Astrocyte (in vitro differentiated cells and primary cell): ENCODE measurements around the gene GPC5. TPM values are rescaled to one million over a fixed set of nuclear protein-coding genes. Genes with fewer than 3 reads are reported as not detected.

Source experiments
- DNase-seq: peaks from one replicate; pipeline ENCODE4 v3.0.0-alpha.2; 2010; ENCODE audit warnings: low read depth
- FAIRE-seq: peaks from 2 replicates; lab custom pipeline; 2011; peaks lifted over from hg19 to GRCh38; lab: Jason Lieb, UNC
- H2AFZ ChIP-seq: 2 replicates; pipeline ENCODE4 v1.6.0; 2012; ENCODE audit warnings: low read depth, low read length, inconsistent platforms
- H3K27ac ChIP-seq: 2 replicates; pipeline ENCODE4 v1.5.1; 2011; ENCODE audit warnings: low read depth, low read length, inconsistent platforms
- H3K27me3 ChIP-seq: 2 replicates; pipeline ENCODE4 v1.6.0; 2011; ENCODE audit warnings: low read length, inconsistent platforms; ENCODE audit not compliant: insufficient read depth
- H3K36me3 ChIP-seq: 2 replicates; pipeline ENCODE4 v1.5.1; 2011; ENCODE audit warnings: low read length, inconsistent platforms; ENCODE audit not compliant: insufficient read depth
- H3K4me1 ChIP-seq: 2 replicates; pipeline ENCODE4 v1.5.1; 2011; ENCODE audit warnings: low read length, inconsistent platforms; ENCODE audit not compliant: insufficient read depth
- H3K4me2 ChIP-seq: 2 replicates; pipeline ENCODE4 v1.6.0; 2012; ENCODE audit warnings: low read length, inconsistent platforms
- H3K4me3 ChIP-seq: 2 replicates; pipeline ENCODE4 v1.5.1; 2011; ENCODE audit warnings: low read depth, mild to moderate bottlenecking, low read length, inconsistent platforms; ENCODE audit not compliant: insufficient read depth
- H3K79me2 ChIP-seq: 2 replicates; pipeline ENCODE4 v1.6.0; 2012; ENCODE audit warnings: mild to moderate bottlenecking, low read length, inconsistent platforms; ENCODE audit not compliant: insufficient read depth
- H3K9ac ChIP-seq: 2 replicates; pipeline ENCODE4 v1.6.0; 2012; ENCODE audit warnings: mild to moderate bottlenecking, low read length, inconsistent platforms
- H3K9me3 ChIP-seq: 2 replicates; pipeline ENCODE4 v1.5.1; 2012; ENCODE audit warnings: low read depth, mild to moderate bottlenecking, low read length, inconsistent platforms; ENCODE audit not compliant: insufficient read depth
- H4K20me1 ChIP-seq: 2 replicates; pipeline ENCODE4 v1.6.0; 2012; ENCODE audit warnings: low read length, inconsistent platforms; ENCODE audit not compliant: insufficient read depth
- H3K27ac Mint-ChIP-seq: one replicate; pipeline ENCODE4 v1.8.0; 2021; ENCODE audit warnings: mild to moderate bottlenecking, mixed read lengths; ENCODE audit not compliant: unreplicated experiment
- H3K27me3 Mint-ChIP-seq: one replicate; pipeline ENCODE4 v1.8.0; 2021; ENCODE audit warnings: low read depth, mixed read lengths; ENCODE audit not compliant: unreplicated experiment
- H3K36me3 Mint-ChIP-seq: one replicate; pipeline ENCODE4 v1.8.0; 2021; ENCODE audit warnings: low read depth, mixed read lengths; ENCODE audit not compliant: unreplicated experiment
- H3K4me1 Mint-ChIP-seq: one replicate; pipeline ENCODE4 v1.8.0; 2021; ENCODE audit warnings: low read depth, mixed read lengths; ENCODE audit not compliant: unreplicated experiment
- H3K4me3 Mint-ChIP-seq: one replicate; pipeline ENCODE4 v1.8.0; 2021; ENCODE audit warnings: mild to moderate bottlenecking, moderate library complexity, mixed read lengths; ENCODE audit not compliant: unreplicated experiment
- H3K9me3 Mint-ChIP-seq: one replicate; pipeline ENCODE4 v1.8.0; 2021; ENCODE audit warnings: mild to moderate bottlenecking, mixed read lengths; ENCODE audit not compliant: unreplicated experiment
- EZH2 ChIP-seq: IDR thresholded peaks from 2 replicates; pipeline ENCODE4 v1.6.1; 2012; ENCODE audit warnings: mild to moderate bottlenecking, low read length, inconsistent platforms; ENCODE audit not compliant: insufficient read depth
- microRNA-seq: library from miRNA; unstranded; fragments of <30 nt; microRNA quantifications from one replicate; pipeline ENCODE4 v1.2.0, GENCODE V29; 2020
- total RNA-seq: library from RNA; stranded (reverse); gene quantifications from 2 replicates; pipeline ENCODE4 v1.2.1, GENCODE V29; 2021
- TF ChIP-seq, protein P1 (sequence below): IDR thresholded peaks from 2 replicates; pipeline ENCODE4 v1.5.1; 2011; ENCODE audit warnings: low read depth, mild to moderate bottlenecking, inconsistent platforms, low read length, moderate library complexity; ENCODE audit not compliant: insufficient read depth

The GPC5 gene
- total RNA-seq, 1 donor from 2014 or later = 1.1 TPM

DNA sequence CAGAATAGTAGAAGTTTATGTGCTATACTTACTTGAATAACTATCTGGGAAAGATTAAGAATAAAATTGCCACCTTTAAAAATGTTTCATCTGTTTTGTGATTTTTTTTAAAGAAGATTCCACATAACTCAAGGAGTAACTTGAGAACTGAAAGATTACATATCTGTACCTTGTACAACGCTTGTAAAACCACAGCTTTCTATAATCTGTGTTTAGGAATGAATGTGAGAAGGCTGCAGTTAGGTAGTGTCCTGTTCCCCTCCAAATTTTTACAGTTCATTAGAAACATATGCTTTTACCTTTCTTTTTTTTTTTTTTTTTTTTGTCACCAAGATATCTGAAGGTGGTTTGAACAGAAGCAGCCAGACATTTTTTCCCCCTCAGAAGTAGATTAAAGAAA, 1515.4 kb downstream of the GPC5 start:
- Histone ChIP-seq H2AFZ (no peak overlapping the region), H3K9ac (no peak overlapping the region), H4K20me1 (no peaks in the 10 kb centered on the region), H3K27ac (no peak overlapping the region), H3K27me3 (no peaks in the 10 kb centered on the region), H3K4me1 (no peaks in the 10 kb centered on the region), H3K9me3 (no peaks in the 10 kb centered on the region), H3K36me3 (no peaks in the 10 kb centered on the region), H3K4me2 (no peak overlapping the region), H3K4me3 (no peak overlapping the region), H3K79me2 (no peaks in the 10 kb centered on the region)
- Mint-ChIP-seq H3K4me1 (no peaks in the 10 kb centered on the region), H3K9me3 (peaks cover 2% of the 10 kb centered on the region), H3K27ac (no peak overlapping the region), H3K4me3 (no peak overlapping the region), H3K36me3 (no peaks in the 10 kb centered on the region), H3K27me3 (no peaks in the 10 kb centered on the region)
- TF ChIP-seq, protein P1, sequence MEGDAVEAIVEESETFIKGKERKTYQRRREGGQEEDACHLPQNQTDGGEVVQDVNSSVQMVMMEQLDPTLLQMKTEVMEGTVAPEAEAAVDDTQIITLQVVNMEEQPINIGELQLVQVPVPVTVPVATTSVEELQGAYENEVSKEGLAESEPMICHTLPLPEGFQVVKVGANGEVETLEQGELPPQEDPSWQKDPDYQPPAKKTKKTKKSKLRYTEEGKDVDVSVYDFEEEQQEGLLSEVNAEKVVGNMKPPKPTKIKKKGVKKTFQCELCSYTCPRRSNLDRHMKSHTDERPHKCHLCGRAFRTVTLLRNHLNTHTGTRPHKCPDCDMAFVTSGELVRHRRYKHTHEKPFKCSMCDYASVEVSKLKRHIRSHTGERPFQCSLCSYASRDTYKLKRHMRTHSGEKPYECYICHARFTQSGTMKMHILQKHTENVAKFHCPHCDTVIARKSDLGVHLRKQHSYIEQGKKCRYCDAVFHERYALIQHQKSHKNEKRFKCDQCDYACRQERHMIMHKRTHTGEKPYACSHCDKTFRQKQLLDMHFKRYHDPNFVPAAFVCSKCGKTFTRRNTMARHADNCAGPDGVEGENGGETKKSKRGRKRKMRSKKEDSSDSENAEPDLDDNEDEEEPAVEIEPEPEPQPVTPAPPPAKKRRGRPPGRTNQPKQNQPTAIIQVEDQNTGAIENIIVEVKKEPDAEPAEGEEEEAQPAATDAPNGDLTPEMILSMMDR = no peak
- TF ChIP-seq EZH2 = no peak
- no peak for FAIRE-seq
- no peak for DNase-seq

Small RNAs within 50 kb of the gene (microRNA-seq; reads per million reads assigned to microRNA genes)
- gene MIR548AS = 0.82 reads per million

Other genes with a start within 250 kb of the GPC5 start
- 4.2 and 6.3 TPM in 2 replicates for gene MIR17HG, start 50.9 kb upstream of the GPC5 start, total RNA-seq